NCI-H1105 (cell line): ENCODE results near the gene SV2C.
A peak's percentile ranks its signal among the peaks of the same experiment; 100 is the strongest.
"Not testable (repeated sequence)": the region's sequence is repeated elsewhere in the genome, so short reads cannot be mapped to it uniquely, and the experiment has no call there.

ENCODE experiments used
- DNase-seq: peaks from one replicate; lab custom pipeline; 2025; lab: John Stamatoyannopoulos, UW

Gene SV2C, protein sequence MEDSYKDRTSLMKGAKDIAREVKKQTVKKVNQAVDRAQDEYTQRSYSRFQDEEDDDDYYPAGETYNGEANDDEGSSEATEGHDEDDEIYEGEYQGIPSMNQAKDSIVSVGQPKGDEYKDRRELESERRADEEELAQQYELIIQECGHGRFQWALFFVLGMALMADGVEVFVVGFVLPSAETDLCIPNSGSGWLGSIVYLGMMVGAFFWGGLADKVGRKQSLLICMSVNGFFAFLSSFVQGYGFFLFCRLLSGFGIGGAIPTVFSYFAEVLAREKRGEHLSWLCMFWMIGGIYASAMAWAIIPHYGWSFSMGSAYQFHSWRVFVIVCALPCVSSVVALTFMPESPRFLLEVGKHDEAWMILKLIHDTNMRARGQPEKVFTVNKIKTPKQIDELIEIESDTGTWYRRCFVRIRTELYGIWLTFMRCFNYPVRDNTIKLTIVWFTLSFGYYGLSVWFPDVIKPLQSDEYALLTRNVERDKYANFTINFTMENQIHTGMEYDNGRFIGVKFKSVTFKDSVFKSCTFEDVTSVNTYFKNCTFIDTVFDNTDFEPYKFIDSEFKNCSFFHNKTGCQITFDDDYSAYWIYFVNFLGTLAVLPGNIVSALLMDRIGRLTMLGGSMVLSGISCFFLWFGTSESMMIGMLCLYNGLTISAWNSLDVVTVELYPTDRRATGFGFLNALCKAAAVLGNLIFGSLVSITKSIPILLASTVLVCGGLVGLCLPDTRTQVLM

GRCh38 chr5:76082772-76083554, at the start of gene SV2C:
TSS of gene SV2C (plus strand) at chr5:76083383. CDS start at chr5:76131751, 48,368 bp downstream.
- DNase-seq, result peak; percentile 37

DNA sequence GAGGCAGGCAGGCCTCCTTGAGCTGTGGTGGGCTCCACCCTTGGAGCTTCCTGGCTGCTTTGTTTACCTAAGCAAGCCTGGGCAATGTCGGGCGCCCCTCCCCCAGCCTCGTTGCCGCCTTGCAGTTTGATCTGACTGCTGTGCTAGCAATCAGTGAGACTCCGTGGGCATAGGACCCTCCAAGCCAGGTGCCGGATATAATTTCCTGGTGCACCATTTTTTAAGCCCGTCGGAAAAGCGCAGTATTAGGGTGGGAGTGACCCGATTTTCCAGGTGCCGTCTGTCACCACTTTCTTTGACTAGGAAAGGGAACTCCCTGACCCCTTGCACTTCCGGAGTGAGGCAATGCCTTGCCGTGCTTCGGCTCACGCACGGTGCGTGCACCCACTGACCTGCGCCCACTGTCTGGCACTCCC, 45.4 kb upstream of the SV2C start:
- peak; percentile 23 for DNase-seq

- no peak for DNase-seq
Measured at GRCh38 chr5:76038212-76038611, 45.0 kb upstream of the SV2C start.

DNA sequence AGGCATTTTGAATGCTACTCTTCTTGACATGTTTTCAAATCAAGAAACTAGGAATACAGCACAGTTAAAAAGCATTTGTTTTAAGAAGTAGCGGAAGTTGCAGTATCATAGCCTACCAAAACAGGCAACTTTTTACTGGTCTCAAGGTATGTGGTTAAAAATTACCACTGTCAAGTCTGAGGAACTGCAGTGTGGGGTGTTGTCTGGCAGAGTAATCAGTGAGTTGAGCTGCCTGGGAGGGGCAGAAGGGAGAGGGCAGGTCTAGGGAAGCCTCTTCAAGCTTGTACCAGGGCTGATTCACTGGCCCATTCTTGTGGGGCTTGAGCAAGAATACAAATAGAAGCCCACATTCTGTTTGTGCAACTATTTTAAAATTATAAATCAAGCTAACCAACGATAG, 42.4 kb upstream of the SV2C start:
- DNase-seq, result no peak

DNA sequence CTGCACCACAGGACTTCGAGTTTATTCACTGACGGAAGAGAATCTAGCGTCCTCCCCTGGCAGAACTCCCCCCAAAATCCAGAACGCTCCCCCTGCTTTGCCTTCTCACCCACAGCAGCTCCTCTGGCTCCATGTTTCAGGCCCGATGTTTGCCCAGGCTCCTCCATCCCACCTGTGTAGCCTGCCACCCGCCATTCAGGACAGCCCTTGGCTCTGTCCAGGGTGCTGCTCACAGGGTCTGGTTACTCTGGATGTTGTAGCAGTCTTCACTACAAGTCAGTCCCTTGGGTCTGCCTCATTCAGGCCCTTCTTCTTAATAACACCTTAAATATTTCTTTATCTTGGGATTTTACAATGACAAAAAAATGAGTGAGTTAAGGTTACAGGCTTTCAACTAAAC, 41.3 kb upstream of the SV2C start:
- no peak for DNase-seq

DNA sequence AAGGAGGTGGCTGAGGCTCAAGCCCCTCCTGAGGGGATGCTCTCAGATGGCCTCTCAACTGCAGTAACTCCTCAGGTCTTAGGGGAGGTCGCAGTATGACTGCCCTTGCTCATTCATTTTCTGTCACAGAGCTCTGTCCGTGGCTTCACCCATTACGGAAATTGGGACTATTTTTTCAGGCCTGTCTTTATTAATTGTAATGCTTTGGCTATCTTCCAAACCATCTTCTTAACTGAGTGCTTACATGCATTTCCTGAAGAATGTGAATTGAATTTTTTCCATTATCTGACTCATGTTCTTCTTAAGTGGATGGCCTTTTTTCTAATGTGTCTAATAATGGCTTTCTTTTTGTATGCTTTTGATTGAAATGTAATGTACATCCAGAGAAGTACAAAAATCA, 36.4 kb upstream of the SV2C start:
- no peak for DNase-seq

GRCh38 chr5:76050134-76050533, 33.0 kb upstream of the SV2C start:
- no peak for DNase-seq

DNA sequence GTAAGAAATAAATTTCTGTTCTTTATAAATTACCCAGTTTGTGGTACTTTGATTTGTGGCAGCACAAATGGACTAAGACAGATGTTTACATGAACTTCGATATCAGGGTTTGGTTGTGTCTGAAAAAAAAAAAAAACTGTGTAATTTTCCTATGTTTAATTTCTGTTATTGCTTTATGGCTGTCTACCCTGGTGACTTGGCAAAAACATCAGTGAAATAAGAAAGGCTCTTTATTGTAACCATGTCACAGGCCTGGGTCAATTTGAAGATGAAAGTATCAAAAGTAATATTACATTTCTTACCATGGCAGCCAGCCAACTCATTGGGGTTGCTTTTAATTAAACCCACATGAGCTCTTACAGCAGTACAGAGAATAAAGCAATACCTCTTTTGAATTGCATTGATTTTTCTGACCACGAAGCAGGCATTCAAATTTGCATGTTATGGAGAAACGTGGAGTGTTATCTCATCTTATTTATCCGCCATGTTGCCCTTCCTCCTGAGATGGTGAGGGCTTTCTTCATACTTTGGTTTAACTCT, 20.6 kb upstream of the SV2C start:
- no peak for DNase-seq

- no peak for DNase-seq
Measured at GRCh38 chr5:76065258-76065657, 17.9 kb upstream of the SV2C start.

- no peak for DNase-seq
Measured at GRCh38 chr5:76069061-76069735, 14.0 kb upstream of the SV2C start.

DNA sequence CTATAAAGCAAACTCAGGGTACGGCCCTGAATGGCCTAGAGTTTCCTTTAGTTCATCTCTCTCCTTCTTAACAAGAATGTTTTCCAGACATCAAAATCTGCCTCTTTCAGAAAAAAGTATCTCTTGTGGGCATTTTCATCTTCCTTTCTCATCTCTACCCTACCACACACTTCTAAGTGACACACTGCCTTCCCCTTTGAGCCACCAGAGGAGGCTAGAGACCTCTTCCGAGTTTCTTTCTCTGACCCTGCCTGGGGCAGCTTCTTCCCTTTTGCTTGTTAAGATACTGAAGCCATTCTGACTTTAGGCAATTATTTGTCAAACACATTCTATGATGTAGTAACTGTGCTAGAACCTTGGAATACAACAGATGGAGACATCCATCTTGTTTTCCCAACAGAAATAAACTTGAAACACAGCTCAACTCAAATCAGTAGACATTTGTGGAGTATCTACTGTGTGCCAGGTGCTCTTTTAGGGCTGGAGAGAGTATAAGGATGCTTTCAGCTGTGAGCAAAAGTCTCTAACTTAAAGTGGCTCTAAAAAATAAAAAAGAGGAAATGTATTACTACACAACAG, 8.6 kb upstream of the SV2C start:
- no peak for DNase-seq

GRCh38 chr5:76081811-76082771, 1.1 kb upstream of the SV2C start:
- no peak for DNase-seq

- peak; percentile 32 for DNase-seq
Measured at GRCh38 chr5:76083555-76084495, 642 bp downstream of the SV2C start.

DNA sequence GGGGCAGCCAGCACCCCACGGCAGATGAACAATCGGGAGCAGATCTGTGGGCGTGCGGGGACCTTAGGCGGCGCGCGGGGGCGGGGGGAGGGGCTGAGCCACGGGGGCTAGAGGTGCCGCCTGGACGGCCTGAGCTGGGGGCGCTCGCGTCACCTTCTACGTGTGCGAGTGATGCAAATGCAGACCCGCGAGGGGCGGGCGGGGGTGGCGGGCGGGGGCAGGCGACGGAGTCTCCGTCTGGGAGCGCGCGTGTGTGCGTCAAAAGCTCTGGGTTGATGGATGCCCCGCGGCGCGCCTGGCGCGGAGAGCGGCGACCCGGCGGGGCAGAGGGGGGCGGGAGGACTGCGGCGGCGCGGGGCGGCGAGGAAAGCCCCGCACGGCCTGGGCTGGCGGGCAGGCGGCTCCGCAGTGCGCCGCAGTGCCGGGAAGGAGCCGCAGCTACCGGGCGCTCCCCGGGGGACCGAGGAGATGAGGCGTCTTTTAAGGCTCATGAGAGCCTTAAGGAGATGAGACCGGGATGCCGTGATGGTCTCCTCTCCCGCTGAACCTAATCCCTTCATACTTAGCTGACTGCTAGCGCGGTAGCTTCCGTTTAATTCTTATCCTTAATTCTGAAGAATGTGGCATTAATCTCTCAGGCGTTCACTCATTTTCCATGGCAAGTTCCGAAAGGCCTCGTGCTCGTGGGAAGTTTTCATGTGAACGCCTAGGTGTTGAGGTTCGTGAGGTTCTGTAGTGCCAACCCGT, 1.5 kb downstream of the SV2C start:
- peak; percentile 34 for DNase-seq

DNA sequence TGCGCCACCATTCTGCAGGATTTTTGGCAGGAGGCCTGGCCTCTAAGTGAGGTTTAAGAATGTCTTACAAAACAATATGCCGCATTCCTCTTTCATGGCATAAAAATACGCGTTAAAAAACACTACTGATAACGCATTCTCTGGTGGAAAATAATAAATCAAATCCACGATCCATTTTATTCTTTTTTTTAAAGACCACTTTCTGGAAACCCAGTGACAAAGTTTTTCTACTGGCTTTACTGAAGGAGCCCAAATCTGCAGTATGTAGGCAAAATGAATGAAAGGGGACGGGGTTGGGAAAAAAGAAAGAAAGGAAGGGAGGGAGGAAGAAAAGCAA, 2.0 kb downstream of the SV2C start:
- no peak for DNase-seq

DNA sequence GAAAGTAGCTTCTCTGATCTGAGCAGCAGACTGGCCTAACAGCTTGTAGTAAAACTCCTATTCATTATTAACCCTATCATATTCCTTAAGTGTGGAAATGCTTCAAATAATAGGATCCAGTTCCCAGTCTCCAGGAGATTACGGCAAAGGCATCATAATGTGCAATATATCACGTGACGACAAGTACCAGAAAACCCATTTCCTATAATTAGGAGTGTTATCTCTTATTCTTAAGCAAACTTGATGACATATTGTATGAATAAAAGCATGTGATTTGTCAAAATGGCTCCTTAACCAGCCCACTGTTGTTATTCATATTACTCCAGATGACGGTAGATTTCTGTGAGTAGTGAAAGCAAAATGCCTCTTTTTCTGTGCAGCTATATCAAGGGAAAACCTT, 2.9 kb downstream of the SV2C start:
- DNase-seq, result no peak

DNA sequence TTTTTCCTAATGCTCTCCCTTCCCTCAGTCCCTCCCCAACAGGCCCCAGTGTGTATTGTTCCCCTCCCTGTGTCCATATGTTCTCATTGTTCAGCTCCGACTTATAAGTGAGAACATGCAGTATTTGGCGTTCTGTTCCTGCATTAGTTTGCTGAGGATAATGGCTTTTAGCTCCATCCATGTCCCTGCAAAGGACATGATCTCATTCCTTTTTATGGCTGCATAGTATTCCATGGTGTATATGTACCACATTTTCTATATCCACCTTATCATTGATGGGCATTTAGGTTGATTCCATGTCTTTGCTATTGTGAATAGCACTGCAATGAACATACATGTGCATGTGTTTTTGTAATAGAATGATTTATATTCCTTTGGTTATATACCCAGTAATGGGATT, 6.0 kb downstream of the SV2C start:
- DNase-seq, result not testable (repeated sequence)

DNA sequence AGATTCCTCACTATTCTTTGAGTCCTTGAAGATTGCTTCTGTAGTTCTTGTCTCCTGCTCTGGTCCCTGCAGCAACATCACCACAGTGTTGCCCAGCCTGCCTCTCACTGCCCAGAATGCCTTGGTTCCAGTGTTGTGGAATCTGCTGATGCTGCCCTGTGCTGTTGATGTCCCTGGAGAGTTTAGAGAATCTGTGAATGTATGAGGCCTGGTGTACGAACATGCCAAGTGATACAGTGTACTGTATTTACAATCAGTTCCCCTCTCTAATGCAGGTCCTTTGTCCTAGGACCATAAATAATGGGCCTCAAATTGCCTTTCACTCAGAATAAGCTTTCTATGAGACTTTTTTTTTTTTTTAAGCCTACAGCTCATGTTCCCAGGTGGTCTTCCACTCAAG, 8.2 kb downstream of the SV2C start:
- DNase-seq, result no peak
